ENCODE measurements around the gene SETBP1.
A peak's percentile ranks its signal among the peaks of the same experiment; 100 is the strongest.

Gene SETBP1

GRCh38 chr18:44981121-44981520, 300.4 kb downstream of the SETBP1 start:
- no peak overlapping the region for H3K27ac ChIP-seq
- DNase-seq (ENCODE audit: low read depth, low spot score): no peak

- H3K27ac ChIP-seq: no peak overlapping the region
- no peak for DNase-seq (ENCODE audit: low read depth, low spot score)
These were observed 306.2 kb downstream of the SETBP1 start for GRCh38 chr18:44986933-44987332.

- no peak overlapping the region for H3K27ac ChIP-seq
- no peak for DNase-seq (ENCODE audit: low read depth, low spot score)
These were observed 306.7 kb downstream of the SETBP1 start for GRCh38 chr18:44987371-44987770.

- DNase-seq (ENCODE audit: low read depth, low spot score): no peak
- H3K27ac ChIP-seq: peak overlapping the region; percentile 11
These were observed 308.3 kb downstream of the SETBP1 start for GRCh38 chr18:44988821-44989587.

GRCh38 chr18:44996261-44996660, 315.6 kb downstream of the SETBP1 start:
- no peak for DNase-seq (ENCODE audit: low read depth, low spot score)
- no peak overlapping the region for H3K27ac ChIP-seq

- no peak overlapping the region for H3K27ac ChIP-seq
- DNase-seq (ENCODE audit: low read depth, low spot score): no peak
These were observed 316.5 kb downstream of the SETBP1 start for GRCh38 chr18:44997174-44997573.

- no peak for DNase-seq (ENCODE audit: low read depth, low spot score)
- H3K27ac ChIP-seq: no peak overlapping the region
These were observed 317.7 kb downstream of the SETBP1 start for GRCh38 chr18:44998360-44998759.

GRCh38 chr18:45004546-45005080, 323.9 kb downstream of the SETBP1 start:
- no peak for DNase-seq (ENCODE audit: low read depth, low spot score)

GRCh38 chr18:45006934-45007333, 326.2 kb downstream of the SETBP1 start:
- DNase-seq (ENCODE audit: low read depth, low spot score): no peak
- H3K27ac ChIP-seq: no peak overlapping the region

More at GRCh38 chr18:45004546-45005080, 323.9 kb downstream of the SETBP1 start:
- H3K27ac ChIP-seq: no peak overlapping the region

GRCh38 chr18:45007531-45007930, 326.8 kb downstream of the SETBP1 start:
- no peak for DNase-seq (ENCODE audit: low read depth, low spot score)
- H3K27ac ChIP-seq: no peak overlapping the region

GRCh38 chr18:45008694-45009413, 328.2 kb downstream of the SETBP1 start:
- no peak for DNase-seq (ENCODE audit: low read depth, low spot score)
- no peak overlapping the region for H3K27ac ChIP-seq

GRCh38 chr18:45009756-45010155, 329.1 kb downstream of the SETBP1 start:
- H3K27ac ChIP-seq: no peak overlapping the region

GRCh38 chr18:45012286-45012685, 331.6 kb downstream of the SETBP1 start:
- no peak for DNase-seq (ENCODE audit: low read depth, low spot score)
- H3K27ac ChIP-seq: no peak overlapping the region

More at GRCh38 chr18:45009756-45010155, 329.1 kb downstream of the SETBP1 start:
- no peak for DNase-seq (ENCODE audit: low read depth, low spot score)

GRCh38 chr18:45014047-45014501, 333.4 kb downstream of the SETBP1 start:
- H3K27ac ChIP-seq: peak overlapping the region; percentile 68

GRCh38 chr18:45015788-45016128, 335.1 kb downstream of the SETBP1 start:
- H3K27ac ChIP-seq: peak overlapping the region; percentile 43
- no peak for DNase-seq (ENCODE audit: low read depth, low spot score)

More at GRCh38 chr18:45014047-45014501, 333.4 kb downstream of the SETBP1 start:
- no peak for DNase-seq (ENCODE audit: low read depth, low spot score)

GRCh38 chr18:45019469-45019868, 338.8 kb downstream of the SETBP1 start:
- DNase-seq (ENCODE audit: low read depth, low spot score): peak; percentile 29
- H3K27ac ChIP-seq: peak overlapping the region; percentile 50

- H3K27ac ChIP-seq: no peak overlapping the region
- DNase-seq (ENCODE audit: low read depth, low spot score): no peak
These were observed 342.8 kb downstream of the SETBP1 start for GRCh38 chr18:45023519-45023918.

- H3K27ac ChIP-seq: no peak overlapping the region
- DNase-seq (ENCODE audit: low read depth, low spot score): no peak
These were observed 343.8 kb downstream of the SETBP1 start for GRCh38 chr18:45024357-45025088.

- no peak overlapping the region for H3K27ac ChIP-seq
- DNase-seq (ENCODE audit: low read depth, low spot score): no peak
These were observed 344.4 kb downstream of the SETBP1 start for GRCh38 chr18:45025089-45025450.

GRCh38 chr18:45026162-45026561, 345.5 kb downstream of the SETBP1 start:
- DNase-seq (ENCODE audit: low read depth, low spot score): no peak

GRCh38 chr18:45034179-45034578, 353.5 kb downstream of the SETBP1 start:
- no peak for DNase-seq (ENCODE audit: low read depth, low spot score)
- no peak overlapping the region for H3K27ac ChIP-seq

More at GRCh38 chr18:45026162-45026561, 345.5 kb downstream of the SETBP1 start:
- no peak overlapping the region for H3K27ac ChIP-seq
